Chondrocyte (in vitro differentiated cells): ENCODE data around the gene KCNK2. TPM values are rescaled to one million over a fixed set of nuclear protein-coding genes. Genes with fewer than 3 reads are reported as not detected.

Experiments
- DNase-seq: peaks from one replicate; pipeline ENCODE4 v3.0.0; 2021; ENCODE audit warnings: mixed read lengths, low spot score
- H3K27ac Mint-ChIP-seq: one replicate; pipeline ENCODE4 v1.8.0; 2021; ENCODE audit warnings: mild to moderate bottlenecking, moderate library complexity, mixed read lengths; ENCODE audit not compliant: unreplicated experiment
- H3K27me3 Mint-ChIP-seq: 2 replicates; pipeline ENCODE4 v1.8.0; 2021; ENCODE audit warnings: low read depth, mixed read lengths
- H3K36me3 Mint-ChIP-seq: 2 replicates; pipeline ENCODE4 v1.8.0; 2021; ENCODE audit warnings: low read depth, mixed read lengths
- H3K4me1 Mint-ChIP-seq: 2 replicates; pipeline ENCODE4 v1.8.0; 2021; ENCODE audit warnings: low read depth, mild to moderate bottlenecking, mixed read lengths
- H3K4me3 Mint-ChIP-seq: one replicate; pipeline ENCODE4 v1.8.0; 2021; ENCODE audit warnings: mild to moderate bottlenecking, moderate library complexity, mixed read lengths; ENCODE audit not compliant: unreplicated experiment
- H3K9me3 Mint-ChIP-seq: 2 replicates; pipeline ENCODE4 v1.8.0; 2021; ENCODE audit warnings: low read depth, mixed read lengths
- total RNA-seq: library from RNA; stranded (reverse); gene quantifications from 3 replicates; pipeline ENCODE4 v1.2.1, GENCODE V29; 2021
- TF ChIP-seq, protein P1 (sequence below): fragments of 200-600 bp; sonication (generic); IDR thresholded peaks from 2 replicates; pipeline ENCODE4 v1.5.0; 2021; ENCODE audit warnings: antibody characterized with exemption, mild to moderate bottlenecking, moderate library complexity

The KCNK2 gene
- total RNA-seq, 1 donor from 2014 or later: not detected

DNA sequence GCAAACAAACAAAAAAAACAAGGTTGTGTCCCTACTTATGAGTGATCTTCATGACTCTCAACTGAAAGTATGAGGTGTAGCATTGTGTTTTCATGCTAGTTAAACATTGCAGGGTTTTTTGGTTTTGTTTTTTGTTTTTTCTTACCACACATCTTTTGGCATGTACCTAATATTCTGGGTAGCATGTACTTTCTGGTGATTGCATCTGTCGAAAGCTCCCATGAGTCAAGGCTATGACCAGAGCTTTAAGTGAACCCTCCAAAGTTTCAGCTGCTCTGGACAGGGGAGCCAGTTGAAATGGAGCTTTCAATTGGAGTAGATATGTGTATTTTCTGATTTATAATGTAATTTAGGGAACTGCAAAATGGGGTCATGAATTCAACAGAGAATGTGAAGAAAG lies 115.5 kb downstream of the KCNK2 start:
- TF ChIP-seq, protein P1, sequence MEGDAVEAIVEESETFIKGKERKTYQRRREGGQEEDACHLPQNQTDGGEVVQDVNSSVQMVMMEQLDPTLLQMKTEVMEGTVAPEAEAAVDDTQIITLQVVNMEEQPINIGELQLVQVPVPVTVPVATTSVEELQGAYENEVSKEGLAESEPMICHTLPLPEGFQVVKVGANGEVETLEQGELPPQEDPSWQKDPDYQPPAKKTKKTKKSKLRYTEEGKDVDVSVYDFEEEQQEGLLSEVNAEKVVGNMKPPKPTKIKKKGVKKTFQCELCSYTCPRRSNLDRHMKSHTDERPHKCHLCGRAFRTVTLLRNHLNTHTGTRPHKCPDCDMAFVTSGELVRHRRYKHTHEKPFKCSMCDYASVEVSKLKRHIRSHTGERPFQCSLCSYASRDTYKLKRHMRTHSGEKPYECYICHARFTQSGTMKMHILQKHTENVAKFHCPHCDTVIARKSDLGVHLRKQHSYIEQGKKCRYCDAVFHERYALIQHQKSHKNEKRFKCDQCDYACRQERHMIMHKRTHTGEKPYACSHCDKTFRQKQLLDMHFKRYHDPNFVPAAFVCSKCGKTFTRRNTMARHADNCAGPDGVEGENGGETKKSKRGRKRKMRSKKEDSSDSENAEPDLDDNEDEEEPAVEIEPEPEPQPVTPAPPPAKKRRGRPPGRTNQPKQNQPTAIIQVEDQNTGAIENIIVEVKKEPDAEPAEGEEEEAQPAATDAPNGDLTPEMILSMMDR: no peak
- Mint-ChIP-seq H3K36me3 (no peaks in the 10 kb centered on the region), H3K27me3 (no peaks in the 10 kb centered on the region), H3K4me3 (no peak overlapping the region), H3K4me1 (no peaks in the 10 kb centered on the region), H3K9me3 (no peaks in the 10 kb centered on the region), H3K27ac (no peak overlapping the region)
- DNase-seq: no peak

DNA sequence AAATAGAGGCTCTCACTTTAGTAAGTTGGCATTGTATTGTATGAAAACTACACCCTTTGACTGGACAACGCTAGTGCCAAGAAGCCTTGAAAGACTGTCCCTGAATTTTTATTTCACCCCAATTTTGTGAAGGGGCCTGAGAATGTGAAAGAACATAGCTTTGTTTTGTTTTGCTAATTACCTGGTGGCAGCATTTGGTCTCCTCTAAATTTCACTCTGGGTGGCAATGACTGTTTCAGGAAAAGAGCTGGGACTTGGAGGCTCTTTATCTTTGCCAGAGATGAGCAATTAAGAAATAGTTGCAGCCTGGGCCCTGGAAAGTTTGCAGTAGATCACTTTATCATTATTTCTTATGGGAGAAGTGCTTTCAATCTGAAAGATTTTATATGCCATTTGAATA lies 117.6 kb downstream of the KCNK2 start:
- H3K27me3 Mint-ChIP-seq: no peaks in the 10 kb centered on the region
- no peak for DNase-seq
- H3K4me3 Mint-ChIP-seq: no peak overlapping the region
- H3K36me3 Mint-ChIP-seq: no peaks in the 10 kb centered on the region
- H3K27ac Mint-ChIP-seq: no peak overlapping the region
- no peaks in the 10 kb centered on the region for H3K4me1 Mint-ChIP-seq
- H3K9me3 Mint-ChIP-seq: no peaks in the 10 kb centered on the region
- TF ChIP-seq, protein P1: no peak

DNA sequence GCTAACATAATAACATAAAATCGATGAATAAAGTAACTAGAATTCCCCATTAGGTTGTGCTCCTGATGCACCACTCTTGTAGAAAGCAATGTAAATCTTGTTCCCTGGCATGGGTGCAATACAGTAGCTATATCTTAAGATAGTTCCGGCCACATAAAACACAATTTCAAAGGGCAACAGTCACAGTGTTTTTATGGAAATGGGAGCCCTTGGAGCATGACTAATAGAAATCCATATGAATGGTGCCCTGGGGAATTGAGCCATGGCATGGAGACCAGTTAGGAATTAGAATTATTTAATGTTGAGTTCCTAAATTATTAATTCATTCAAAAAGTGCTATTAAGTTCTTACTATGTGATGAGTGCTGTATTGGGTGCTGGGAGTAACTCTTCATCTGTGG lies 118.7 kb downstream of the KCNK2 start:
- TF ChIP-seq, protein P1: no peak
- Mint-ChIP-seq H3K27ac (no peak overlapping the region), H3K27me3 (no peaks in the 10 kb centered on the region), H3K4me1 (no peaks in the 10 kb centered on the region), H3K4me3 (no peak overlapping the region), H3K9me3 (no peaks in the 10 kb centered on the region), H3K36me3 (no peaks in the 10 kb centered on the region)
- no peak for DNase-seq

DNA sequence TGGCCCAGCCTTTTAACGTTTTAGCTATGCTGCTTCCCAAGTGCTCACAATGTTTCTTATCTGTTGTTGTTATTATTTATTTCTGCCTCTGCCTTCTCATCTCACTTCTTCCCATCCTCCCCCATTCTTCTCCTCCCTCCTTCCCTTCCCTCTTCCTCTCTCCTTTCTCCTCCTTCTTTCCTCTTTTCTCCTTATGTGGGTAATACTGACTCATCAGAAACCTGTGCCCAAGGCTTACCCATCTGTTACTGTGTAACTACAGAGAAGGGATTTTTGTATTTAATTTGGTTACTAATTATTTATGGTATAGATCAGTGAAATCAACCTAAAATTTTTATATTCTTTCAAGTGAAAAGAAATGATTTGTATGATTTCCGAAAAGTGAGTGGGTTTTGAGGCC lies 120.3 kb downstream of the KCNK2 start:
- H3K36me3 Mint-ChIP-seq: no peaks in the 10 kb centered on the region
- H3K27ac Mint-ChIP-seq: no peak overlapping the region
- DNase-seq: no peak
- peaks cover 6% of the 10 kb centered on the region for H3K27me3 Mint-ChIP-seq
- TF ChIP-seq, protein P1: no peak
- no peaks in the 10 kb centered on the region for H3K9me3 Mint-ChIP-seq
- H3K4me3 Mint-ChIP-seq: no peak overlapping the region
- no peaks in the 10 kb centered on the region for H3K4me1 Mint-ChIP-seq

DNA sequence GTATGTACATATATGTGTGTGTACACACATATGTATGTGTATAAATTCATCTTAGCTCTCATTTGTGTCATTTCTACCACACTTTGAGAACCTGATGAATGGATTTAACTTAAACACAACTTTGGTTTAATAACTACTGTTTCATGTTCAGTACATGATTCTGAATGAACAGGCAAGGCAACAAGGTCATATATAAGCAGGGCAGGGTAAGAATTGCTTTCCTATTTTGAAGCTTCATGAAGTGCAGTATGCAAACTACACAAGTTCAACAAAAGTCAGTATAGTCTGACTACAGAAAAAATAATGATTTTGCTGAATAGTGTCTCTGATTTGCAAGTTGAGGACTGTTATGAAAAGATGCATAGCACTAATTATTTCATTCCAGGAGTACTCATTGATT lies 127.6 kb downstream of the KCNK2 start:
- TF ChIP-seq, protein P1: no peak
- Mint-ChIP-seq H3K4me3 (no peak overlapping the region), H3K27ac (no peak overlapping the region), H3K36me3 (no peaks in the 10 kb centered on the region), H3K27me3 (peaks cover 14% of the 10 kb centered on the region), H3K4me1 (no peaks in the 10 kb centered on the region), H3K9me3 (no peaks in the 10 kb centered on the region)
- no peak for DNase-seq
